HEK293T (cell line): ENCODE measurements around the gene GMPPA.

ENCODE experiments used
- CTCF ChIA-PET: fragments of 350-600 bp; formaldehyde crosslinking; extraction: SDS; loops from one replicate; lab custom pipeline; 2021; ENCODE audit warnings: antibody characterized with exemption, inconsistent platforms; lab: Yijun Ruan, JAX
- POLR2A ChIA-PET: fragments of 350-600 bp; formaldehyde crosslinking; extraction: SDS; loops from one replicate; lab custom pipeline; 2020; ENCODE audit warnings: antibody characterized with exemption, inconsistent platforms; lab: Yijun Ruan, JAX
- DNase-seq: peaks from one replicate; pipeline ENCODE4 v3.0.0; 2012; ENCODE audit warnings: mixed read lengths; ENCODE audit errors: extremely low spot score
- ARNT ChIP-seq: fragments of 450-650 bp; IDR thresholded peaks from 2 replicates; pipeline ENCODE4 v1.6.1; 2017; ENCODE audit warnings: mild to moderate bottlenecking
- BHLHE40 ChIP-seq: fragments of 450-650 bp; IDR thresholded peaks from 2 replicates; pipeline ENCODE4 v1.6.1; 2016; ENCODE audit warnings: mild to moderate bottlenecking, moderate library complexity, borderline replicate concordance
- CTBP1 ChIP-seq: fragments of 450-650 bp; IDR thresholded peaks from 2 replicates; pipeline ENCODE4 v1.6.1; 2016; ENCODE audit warnings: borderline replicate concordance
- ELF4 ChIP-seq: fragments of 450-650 bp; IDR thresholded peaks from 2 replicates; pipeline ENCODE4 v1.6.1; 2017; ENCODE audit warnings: antibody characterized with exemption
- FOXA1 ChIP-seq: fragments of 450-650 bp; IDR thresholded peaks from 2 replicates; pipeline ENCODE4 v1.6.1; 2016; ENCODE audit warnings: mild to moderate bottlenecking
- FOXK2 ChIP-seq: fragments of 450-650 bp; IDR thresholded peaks from 2 replicates; pipeline ENCODE4 v1.6.1; 2016; ENCODE audit warnings: mild to moderate bottlenecking
- FOXM1 ChIP-seq: fragments of 450-650 bp; IDR thresholded peaks from 2 replicates; pipeline ENCODE4 v1.6.1; 2017; ENCODE audit warnings: mild to moderate bottlenecking, borderline replicate concordance
- HDGF ChIP-seq: fragments of 450-650 bp; IDR thresholded peaks from 2 replicates; pipeline ENCODE4 v1.6.1; 2017; ENCODE audit warnings: antibody characterized with exemption, borderline replicate concordance
- L3MBTL2 ChIP-seq: fragments of 450-650 bp; conservative IDR thresholded peaks from 2 replicates; pipeline ENCODE4 v1.6.1; 2016; ENCODE audit warnings: mild to moderate bottlenecking
- LEF1 ChIP-seq: fragments of 450-650 bp; IDR thresholded peaks from 2 replicates; pipeline ENCODE4 v1.6.1; 2017; ENCODE audit warnings: mild to moderate bottlenecking, borderline replicate concordance
- NFRKB ChIP-seq: fragments of 450-650 bp; IDR thresholded peaks from 2 replicates; pipeline ENCODE4 v1.6.1; 2016; ENCODE audit warnings: mild to moderate bottlenecking, moderate library complexity
- SP1 ChIP-seq: fragments of 450-650 bp; IDR thresholded peaks from 2 replicates; pipeline ENCODE4 v1.6.1; 2017
- SUZ12 ChIP-seq: fragments of 450-650 bp; IDR thresholded peaks from 2 replicates; pipeline ENCODE4 v1.6.1; 2016; ENCODE audit warnings: mild to moderate bottlenecking
- TARDBP ChIP-seq: fragments of 450-650 bp; IDR thresholded peaks from 2 replicates; pipeline ENCODE4 v1.6.1; 2016
- ZNF384 ChIP-seq: fragments of 450-650 bp; IDR thresholded peaks from 2 replicates; pipeline ENCODE4 v1.6.1; 2016
- TF ChIP-seq, protein P1 (sequence below): fragments of 450-650 bp; IDR thresholded peaks from 2 replicates; pipeline ENCODE4 v1.6.1; 2016

GMPPA gene

GRCh38 chr2:219513787-219514186, 15.1 kb downstream of the GMPPA start:
- CTCF ChIA-PET: interaction anchor here (0.8 to 1.2 kb wide), 5 partner anchors 9 to 27 kb away, joined by 3 to 4 read pairs (median 3); no protein-coding TSS in a partner anchor
- no peak for DNase-seq
- POLR2A ChIA-PET: interaction anchor here (1.0 to 1.3 kb wide), 2 partner anchors 12 to 16 kb away, joined by 3 read pairs; partner anchors contain the start of gene GMPPA
- TF ChIP-seq BHLHE40: no peak
- no peak for TF ChIP-seq CTBP1
- TF ChIP-seq TARDBP: no peak

- ChIA-PET POLR2A (interaction anchor here (1.0 to 1.3 kb wide), 2 partner anchors 12 to 14 kb away, joined by 3 to 4 read pairs; no protein-coding TSS in a partner anchor), CTCF (interaction anchor here (0.8 to 1.2 kb wide), 5 partner anchors 8 to 27 kb away, joined by 3 to 4 read pairs (median 3); no protein-coding TSS in a partner anchor)
- DNase-seq: no peak
- TF ChIP-seq NFRKB: no peak
- TF ChIP-seq BHLHE40: no peak
- TF ChIP-seq FOXA1: no peak
- no peak for TF ChIP-seq LEF1
- TF ChIP-seq, protein P1, sequence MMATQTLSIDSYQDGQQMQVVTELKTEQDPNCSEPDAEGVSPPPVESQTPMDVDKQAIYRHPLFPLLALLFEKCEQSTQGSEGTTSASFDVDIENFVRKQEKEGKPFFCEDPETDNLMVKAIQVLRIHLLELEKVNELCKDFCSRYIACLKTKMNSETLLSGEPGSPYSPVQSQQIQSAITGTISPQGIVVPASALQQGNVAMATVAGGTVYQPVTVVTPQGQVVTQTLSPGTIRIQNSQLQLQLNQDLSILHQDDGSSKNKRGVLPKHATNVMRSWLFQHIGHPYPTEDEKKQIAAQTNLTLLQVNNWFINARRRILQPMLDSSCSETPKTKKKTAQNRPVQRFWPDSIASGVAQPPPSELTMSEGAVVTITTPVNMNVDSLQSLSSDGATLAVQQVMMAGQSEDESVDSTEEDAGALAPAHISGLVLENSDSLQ: 0 out of 2 replicates have a peak, but pooled peaks have one; percentile 21
These were observed 15.6 kb downstream of the GMPPA start, which contains the start of gene ASIC4 for GRCh38 chr2:219514196-219514761. Gene ASIC4, plus strand, starts transcription at chr2:219514482. Its CDS starts 243 bp downstream, at chr2:219514725.

- TF ChIP-seq SUZ12: no peak
- no peak for TF ChIP-seq FOXK2
- TF ChIP-seq SP1: no peak
- TF ChIP-seq NFRKB: no peak
- TF ChIP-seq LEF1: no peak
- TF ChIP-seq ARNT: no peak
- no peak for TF ChIP-seq L3MBTL2
- TF ChIP-seq BHLHE40: no peak
- no peak for TF ChIP-seq FOXM1
- no peak for TF ChIP-seq FOXA1
- no peak for TF ChIP-seq CTBP1
- TF ChIP-seq ZNF384: no peak
- no peak for TF ChIP-seq ELF4
- TF ChIP-seq, protein P1: no peak
- TF ChIP-seq TARDBP: no peak
- TF ChIP-seq HDGF: no peak
- DNase-seq: no peak
- CTCF ChIA-PET: interaction anchor here (1.1 to 1.2 kb wide), 2 partner anchors 15 to 19 kb away, joined by 3 read pairs; no protein-coding TSS in a partner anchor
- POLR2A ChIA-PET: interaction anchor here (1.3 to 1.4 kb wide), 2 partner anchors 8 to 14 kb away, joined by 3 to 4 read pairs; no protein-coding TSS in a partner anchor
These were observed 16.1 kb downstream of the GMPPA start for GRCh38 chr2:219514836-219515235.

- POLR2A ChIA-PET: interaction anchor here (1.3 to 1.4 kb wide), 2 partner anchors 9 to 15 kb away, joined by 3 to 4 read pairs; no protein-coding TSS in a partner anchor
- TF ChIP-seq, protein P1: peak; percentile 23; the same call in 1 of the 2 replicates
- TF ChIP-seq ARNT: no peak
- CTCF ChIA-PET: interaction anchor here (1.1 to 1.2 kb wide), 3 partner anchors 14 to 21 kb away, joined by 3 read pairs; a partner anchor contains a TSS
- no peak for DNase-seq
These were observed 17.4 kb downstream of the GMPPA start for GRCh38 chr2:219515874-219516629.

- POLR2A ChIA-PET: no interaction called here
- CTCF ChIA-PET: interaction anchor here (1.1 to 1.9 kb wide), 2 partner anchors 13 to 21 kb away, joined by 3 to 8 read pairs; a partner anchor contains a TSS
- TF ChIP-seq, protein P1: no peak
- TF ChIP-seq TARDBP (no peak), CTBP1 (no peak), ZNF384 (no peak), ARNT (no peak), NFRKB (no peak), ELF4 (no peak), FOXK2 (no peak), SP1 (no peak), L3MBTL2 (no peak), SUZ12 (no peak), HDGF (no peak), LEF1 (no peak), FOXA1 (no peak), BHLHE40 (no peak), FOXM1 (no peak)
- DNase-seq: no peak
These were observed 18.2 kb downstream of the GMPPA start for GRCh38 chr2:219516888-219517287.
